GM18907 (cell line): Measurements from ENCODE around the gene SCFD2.
"Not testable (repeated sequence)": the region's sequence is repeated elsewhere in the genome, so short reads cannot be mapped to it uniquely, and the experiment has no call there.

Experiments used
- ATAC-seq: cut with Tn5 transposase; IDR thresholded peaks from one replicate; pipeline ENCODE4 v1.9.1; 2021; ENCODE audit warnings: mild to moderate bottlenecking, moderate library complexity; ENCODE audit not compliant: unreplicated experiment

SCFD2 gene

GRCh38 chr4:53150631-53151488 is 215.0 kb downstream of the SCFD2 start:
- no peak for ATAC-seq

DNA sequence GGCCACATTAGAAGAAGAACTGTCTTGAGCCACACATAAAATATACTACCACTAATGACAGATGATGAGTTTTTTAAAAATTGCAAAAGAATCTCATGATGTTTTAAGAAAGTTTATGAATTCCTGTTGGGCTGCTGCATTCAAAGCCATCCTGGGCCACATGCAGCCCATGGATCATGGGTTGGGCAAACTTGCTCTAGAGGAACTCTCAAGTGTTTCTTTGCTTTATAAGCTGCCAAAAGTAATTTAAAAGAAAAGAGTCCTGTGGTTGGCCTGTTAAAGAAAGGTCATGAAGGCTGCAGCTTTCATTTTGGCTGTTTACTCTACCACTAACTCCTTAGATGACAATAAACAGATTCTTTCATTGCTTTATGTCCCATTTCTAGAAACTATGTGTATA is 218.2 kb downstream of the SCFD2 start:
- no peak for ATAC-seq

DNA sequence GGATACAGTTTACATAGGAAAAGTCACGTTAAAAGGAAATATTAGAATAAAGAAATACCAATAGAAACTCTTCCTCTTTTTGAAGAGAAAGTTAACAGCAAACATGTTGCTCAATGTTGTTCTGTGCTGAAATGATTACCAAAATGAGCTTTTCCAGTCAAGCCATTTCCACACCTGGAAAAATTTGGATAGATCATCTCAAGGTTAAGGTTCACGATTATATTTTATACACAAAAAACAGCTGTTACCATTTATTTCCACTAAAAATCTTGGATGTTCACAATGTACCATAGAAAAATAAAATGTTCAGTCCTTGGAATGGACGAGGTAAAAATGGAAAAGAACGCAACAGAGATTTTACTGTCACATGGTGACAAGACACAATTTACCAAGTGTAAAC is 218.7 kb downstream of the SCFD2 start:
- no peak for ATAC-seq

DNA sequence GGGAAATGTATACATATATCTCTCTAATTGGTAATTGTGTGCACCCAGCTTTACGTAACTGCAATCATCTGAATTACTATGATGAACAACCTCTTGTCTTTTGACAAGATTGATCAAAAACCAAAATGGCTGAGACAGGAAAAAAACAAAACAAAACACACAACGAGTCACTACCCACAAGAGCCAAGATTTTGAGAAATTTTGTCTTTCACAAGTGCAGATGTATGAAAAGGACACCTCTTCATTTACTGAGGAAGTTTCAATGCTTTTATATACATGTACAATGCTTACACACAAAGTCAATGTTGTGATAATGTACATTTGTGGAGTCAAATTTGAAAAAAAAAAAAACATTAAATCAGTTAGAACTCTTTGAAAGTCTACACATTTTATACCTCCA is 224.6 kb downstream of the SCFD2 start:
- no peak for ATAC-seq

DNA sequence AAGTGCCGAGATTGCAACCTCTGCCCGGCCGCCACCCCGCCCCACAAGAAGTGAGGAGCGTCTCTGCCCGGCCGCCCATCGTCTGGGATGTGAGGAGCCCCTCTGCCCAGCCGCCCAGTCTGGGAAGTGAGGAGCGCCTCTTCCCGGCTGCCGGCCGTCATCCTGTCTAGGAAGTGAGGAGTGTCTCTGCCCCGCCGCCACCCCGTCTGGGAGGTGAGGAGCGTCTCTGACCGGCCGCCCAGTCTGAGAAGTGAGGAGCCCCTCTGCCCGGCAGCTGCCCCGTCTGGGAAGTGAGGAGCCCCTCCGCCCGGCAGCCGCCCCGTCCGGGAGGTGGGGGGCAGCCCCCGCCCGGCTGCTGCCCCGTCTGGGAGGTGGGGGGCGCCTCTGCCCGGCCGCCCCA is 226.6 kb downstream of the SCFD2 start:
- ATAC-seq: not testable (repeated sequence)

- no peak for ATAC-seq
Measured at GRCh38 chr4:53137468-53137867, 228.4 kb downstream of the SCFD2 start.

GRCh38 chr4:53136954-53137353 is 228.9 kb downstream of the SCFD2 start:
- ATAC-seq: no peak

DNA sequence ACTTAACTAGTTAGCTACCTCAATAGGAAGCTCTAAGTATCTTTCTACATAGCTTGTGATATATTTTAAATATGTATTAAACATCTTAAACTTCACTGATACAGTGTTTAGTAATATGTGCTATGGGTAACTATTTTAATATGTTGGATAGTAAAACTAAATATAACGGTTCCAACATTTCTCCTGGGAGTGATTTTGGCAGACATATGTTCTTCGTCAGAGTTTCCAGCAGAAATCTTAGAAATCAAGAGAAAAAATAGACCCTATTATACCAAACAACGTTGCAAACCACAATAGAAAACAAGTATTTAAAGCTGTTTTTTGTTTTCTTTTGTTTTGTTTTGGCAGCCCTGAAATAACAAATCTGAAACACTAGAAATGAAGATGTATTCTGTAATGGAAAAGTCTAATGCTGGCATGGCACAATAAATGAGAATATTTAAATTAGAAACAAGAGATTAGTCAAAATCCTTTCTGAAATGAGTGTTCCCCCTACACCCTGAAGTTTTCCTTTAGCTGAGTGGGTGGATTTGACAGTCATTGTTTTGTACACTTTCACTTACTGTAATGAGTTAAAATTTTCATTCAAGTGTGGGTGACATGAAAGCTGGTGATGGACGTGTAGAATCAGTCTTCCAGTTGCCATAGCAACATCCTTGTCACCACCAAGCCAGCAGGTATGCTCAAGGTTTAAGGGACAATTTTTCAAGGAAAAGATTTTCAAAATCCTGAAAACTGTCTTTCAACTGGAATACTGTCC is 233.5 kb downstream of the SCFD2 start:
- ATAC-seq: no peak

GRCh38 chr4:53131562-53131925 is 234.3 kb downstream of the SCFD2 start:
- no peak for ATAC-seq

GRCh38 chr4:53130896-53131561 is 234.8 kb downstream of the SCFD2 start:
- no peak for ATAC-seq

- ATAC-seq: no peak
Measured at GRCh38 chr4:53128706-53129357, 237.0 kb downstream of the SCFD2 start.

- ATAC-seq: no peak
Measured at GRCh38 chr4:53128231-53128630, 237.6 kb downstream of the SCFD2 start.

DNA sequence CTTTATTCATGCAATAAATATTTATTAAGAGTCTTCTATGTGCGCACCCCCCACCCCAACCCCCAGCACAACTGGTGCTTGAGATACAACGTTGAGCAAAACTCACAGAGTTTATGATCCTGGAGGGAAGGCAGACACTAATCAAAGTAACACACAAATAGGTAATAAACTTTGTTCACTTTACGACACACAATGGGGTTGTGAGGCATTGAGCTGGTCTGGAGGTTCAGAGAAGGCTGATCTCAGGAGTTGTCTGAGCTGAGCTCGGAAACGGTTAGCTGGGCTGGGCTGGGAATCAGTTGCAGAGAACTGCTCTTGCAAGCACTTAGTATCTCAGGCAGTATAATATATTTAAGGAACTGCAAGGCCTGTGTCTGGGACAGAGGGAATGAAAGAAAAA is 238.5 kb downstream of the SCFD2 start:
- no peak for ATAC-seq

GRCh38 chr4:53126099-53126498 is 239.8 kb downstream of the SCFD2 start:
- no peak for ATAC-seq

- ATAC-seq: no peak
Measured at GRCh38 chr4:53123819-53124218, 242.0 kb downstream of the SCFD2 start.

DNA sequence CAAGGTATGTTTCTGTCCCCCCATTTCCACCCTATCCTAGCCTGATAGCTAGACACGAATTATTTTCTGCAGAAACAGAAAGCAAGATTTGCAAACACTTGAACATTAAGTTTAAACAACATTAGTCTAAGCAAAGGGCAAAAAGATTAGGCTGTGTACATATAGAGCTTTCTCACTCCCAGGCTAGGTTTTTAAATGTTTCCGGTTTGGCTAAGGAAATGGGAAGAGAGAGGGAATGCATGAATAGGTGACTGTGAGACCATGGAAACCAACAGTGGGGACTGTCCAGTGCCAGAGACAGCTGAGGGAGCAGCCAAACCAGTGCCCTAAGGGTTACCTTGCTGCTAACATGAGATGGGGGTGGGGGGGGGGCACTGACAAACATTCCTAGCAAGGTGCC is 242.7 kb downstream of the SCFD2 start:
- ATAC-seq: no peak

GRCh38 chr4:53122280-53123116 is 243.4 kb downstream of the SCFD2 start:
- ATAC-seq: no peak

DNA sequence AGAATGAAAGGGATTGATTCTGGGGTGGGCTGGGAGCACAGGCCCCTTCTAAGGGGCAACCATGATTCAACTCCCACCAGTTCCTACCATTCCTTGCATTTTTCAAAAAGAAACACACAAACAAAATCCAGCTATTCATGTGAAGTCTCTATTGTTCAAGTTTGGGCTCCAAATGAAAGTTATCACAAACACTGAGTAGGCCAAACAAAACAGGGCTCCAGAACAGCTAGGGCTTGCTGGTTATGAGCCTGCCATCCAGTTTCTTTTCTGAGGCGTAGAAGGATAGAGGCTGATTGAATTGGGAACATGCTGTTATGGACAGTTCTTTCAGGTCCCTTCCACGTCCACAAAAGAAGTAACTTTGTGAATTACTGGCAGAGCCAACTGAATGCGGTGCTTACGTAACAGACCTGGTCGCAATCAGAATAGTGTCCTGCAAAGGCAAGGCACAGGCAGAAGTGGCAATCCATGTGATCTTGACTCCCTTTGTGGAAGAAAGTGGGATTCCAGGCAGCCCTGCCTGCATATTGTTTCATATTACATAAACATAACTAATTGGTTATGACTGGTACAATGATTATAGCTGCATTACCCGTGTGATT is 244.5 kb downstream of the SCFD2 start:
- ATAC-seq: no peak

DNA sequence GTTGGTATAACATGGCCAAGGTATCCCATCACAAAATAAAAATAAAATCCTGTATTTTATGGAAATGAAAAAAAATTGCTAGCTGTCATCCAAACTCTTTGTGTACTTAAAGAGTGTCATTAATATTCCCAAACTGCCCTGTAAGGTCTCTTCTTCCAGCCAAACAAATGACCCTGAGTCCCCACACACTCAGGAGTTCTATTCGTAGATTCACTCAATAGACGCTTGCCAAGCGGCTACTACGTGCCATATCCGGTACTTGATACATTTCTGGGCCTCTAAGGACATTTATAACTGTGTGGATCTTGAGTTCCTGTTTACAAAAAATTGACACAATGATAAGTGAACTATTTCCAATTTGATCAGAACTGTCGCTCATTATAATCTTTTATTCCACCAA is 245.1 kb downstream of the SCFD2 start:
- ATAC-seq: no peak

DNA sequence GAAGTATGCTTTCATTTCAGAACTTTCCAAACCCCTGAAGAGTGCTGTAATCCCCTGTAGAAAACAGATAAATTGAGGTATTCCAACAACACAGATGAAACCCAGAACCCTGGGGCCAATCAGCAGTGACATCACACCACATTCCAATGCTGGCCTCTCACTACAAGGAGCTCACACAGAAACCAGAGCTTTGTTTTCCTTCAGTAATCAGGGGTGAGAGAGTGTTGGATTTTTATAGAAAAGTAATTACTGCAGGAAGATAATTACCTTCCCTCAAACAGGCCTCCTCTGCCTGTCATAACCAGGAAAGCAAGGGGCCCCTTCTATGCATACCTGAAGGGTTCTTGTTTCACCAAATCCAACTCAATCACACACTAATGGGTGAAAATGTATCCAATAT is 246.2 kb downstream of the SCFD2 start:
- ATAC-seq: no peak
